ENCODE measurements around the gene PTBP1.

- TF ChIP-seq, protein P1, sequence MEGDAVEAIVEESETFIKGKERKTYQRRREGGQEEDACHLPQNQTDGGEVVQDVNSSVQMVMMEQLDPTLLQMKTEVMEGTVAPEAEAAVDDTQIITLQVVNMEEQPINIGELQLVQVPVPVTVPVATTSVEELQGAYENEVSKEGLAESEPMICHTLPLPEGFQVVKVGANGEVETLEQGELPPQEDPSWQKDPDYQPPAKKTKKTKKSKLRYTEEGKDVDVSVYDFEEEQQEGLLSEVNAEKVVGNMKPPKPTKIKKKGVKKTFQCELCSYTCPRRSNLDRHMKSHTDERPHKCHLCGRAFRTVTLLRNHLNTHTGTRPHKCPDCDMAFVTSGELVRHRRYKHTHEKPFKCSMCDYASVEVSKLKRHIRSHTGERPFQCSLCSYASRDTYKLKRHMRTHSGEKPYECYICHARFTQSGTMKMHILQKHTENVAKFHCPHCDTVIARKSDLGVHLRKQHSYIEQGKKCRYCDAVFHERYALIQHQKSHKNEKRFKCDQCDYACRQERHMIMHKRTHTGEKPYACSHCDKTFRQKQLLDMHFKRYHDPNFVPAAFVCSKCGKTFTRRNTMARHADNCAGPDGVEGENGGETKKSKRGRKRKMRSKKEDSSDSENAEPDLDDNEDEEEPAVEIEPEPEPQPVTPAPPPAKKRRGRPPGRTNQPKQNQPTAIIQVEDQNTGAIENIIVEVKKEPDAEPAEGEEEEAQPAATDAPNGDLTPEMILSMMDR (IDR thresholded peaks at IDR 0.05), result no peak
- no peak for TF ChIP-seq EZH2phosphoT487 (IDR thresholded peaks at IDR 0.05)
Measured at GRCh38 chr19:821825-822503, 24.7 kb downstream of the PTBP1 start, which contains the start of gene PLPPR3.

Data from neural progenitor cell (in vitro differentiated cells).